GM12892 (cell line): ENCODE results near the gene MYL12A.

ENCODE experiments used
- POLR2AphosphoS5 ChIP-seq: IDR thresholded peaks from 2 replicates; pipeline ENCODE4 v1.6.1; 2011; ENCODE audit warnings: low read depth, low read length, control low read depth
- TAF1 ChIP-seq: IDR thresholded peaks from 2 replicates; pipeline ENCODE4 v1.6.1; 2011; ENCODE audit warnings: low read depth, mild to moderate bottlenecking, control low read depth, low read length, borderline replicate concordance

DNA sequence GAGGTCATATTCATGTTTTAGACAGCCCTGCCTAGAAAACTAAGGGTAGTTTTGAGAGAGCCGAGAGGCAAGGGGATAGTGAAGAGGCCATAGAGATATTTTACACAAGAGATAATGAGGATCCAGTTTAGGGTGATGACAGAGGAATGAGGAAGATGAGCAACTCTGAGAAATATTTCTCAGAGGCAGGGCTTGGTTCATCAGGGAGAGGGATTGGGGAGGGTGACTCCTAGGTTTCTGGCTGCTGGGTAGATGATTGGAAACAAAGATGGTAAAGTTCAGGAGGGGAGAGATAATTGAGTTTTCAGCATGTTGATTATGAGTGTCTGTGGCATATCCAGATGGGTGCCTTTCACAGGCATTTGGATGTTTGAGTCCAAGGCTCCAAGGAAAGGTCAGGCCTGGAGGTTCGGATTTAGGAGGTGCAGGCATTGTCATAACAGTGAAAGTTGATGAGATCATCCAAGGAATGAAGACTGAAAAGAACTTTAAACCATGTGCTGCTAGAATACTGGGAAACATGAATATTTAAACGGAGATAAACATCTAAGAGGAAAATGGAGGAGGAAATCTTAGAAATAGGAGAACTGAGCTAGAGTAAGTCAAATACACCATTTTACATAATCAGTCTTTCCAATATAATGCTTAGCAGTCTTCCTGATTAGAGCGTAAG is 21.8 kb downstream of the MYL12A start:
- TF ChIP-seq TAF1, result no peak
- no peak for TF ChIP-seq POLR2AphosphoS5
